Stimulated activated CD8-positive, alpha-beta memory T cell treated with anti-CD3 and anti-CD28 coated beads, Interleukin-4, amount 100 ng/mL, for 4 hours (primary cell): ENCODE data around the gene RAPGEF1.

ENCODE experiments used
- DNase-seq, 2 donors: peaks; one replicate each; pipeline ENCODE4 v3.0.0-alpha.2; 2020; ENCODE audit warnings: low read depth in 2 of 2, low spot score in 1 of 2

The RAPGEF1 gene

GRCh38 chr9:131608493-131609037, 131.3 kb downstream of the RAPGEF1 start:
- no peak for DNase-seq

- DNase-seq = no peak
These were observed 132.3 kb downstream of the RAPGEF1 start for GRCh38 chr9:131607591-131607990.

- DNase-seq = no peak
These were observed 132.8 kb downstream of the RAPGEF1 start for GRCh38 chr9:131606896-131607567.

GRCh38 chr9:131605770-131606590, 133.9 kb downstream of the RAPGEF1 start:
- no peak for DNase-seq

GRCh38 chr9:131603711-131604439, 136.0 kb downstream of the RAPGEF1 start:
- DNase-seq = no peak

- no peak for DNase-seq
These were observed 136.7 kb downstream of the RAPGEF1 start for GRCh38 chr9:131603199-131603598.

- no peak for DNase-seq
These were observed 138.1 kb downstream of the RAPGEF1 start for GRCh38 chr9:131601683-131602181.

GRCh38 chr9:131598121-131598520, 141.8 kb downstream of the RAPGEF1 start:
- DNase-seq = no peak

- no peak for DNase-seq
These were observed 142.6 kb downstream of the RAPGEF1 start for GRCh38 chr9:131597246-131597645.

- no peak for DNase-seq
These were observed 143.5 kb downstream of the RAPGEF1 start for GRCh38 chr9:131596430-131596743.

GRCh38 chr9:131595696-131596429, 144.0 kb downstream of the RAPGEF1 start:
- no peak for DNase-seq

GRCh38 chr9:131594906-131595665, 144.8 kb downstream of the RAPGEF1 start:
- no peak for DNase-seq

- DNase-seq = no peak
These were observed 145.8 kb downstream of the RAPGEF1 start for GRCh38 chr9:131593936-131594665.

GRCh38 chr9:131593091-131593820, 146.6 kb downstream of the RAPGEF1 start:
- no peak for DNase-seq

- no peak for DNase-seq
These were observed 148.0 kb downstream of the RAPGEF1 start for GRCh38 chr9:131591845-131592208.

GRCh38 chr9:131590907-131591844, 148.7 kb downstream of the RAPGEF1 start:
- peak; percentile 46 to 59 for DNase-seq

GRCh38 chr9:131590449-131590848, 149.4 kb downstream of the RAPGEF1 start:
- DNase-seq = no peak

GRCh38 chr9:131589993-131590392, 149.9 kb downstream of the RAPGEF1 start:
- no peak for DNase-seq
